DOHH2 (cell line): Measurements from ENCODE around the gene IER3.

Source experiments
- CTCF ChIP-seq: fragments of 200-600 bp; sonication (generic); IDR thresholded peaks from one replicate; pipeline ENCODE4 v1.5.1; 2014; ENCODE audit warnings: antibody characterized with exemption, mild to moderate bottlenecking, low read depth, low read length; ENCODE audit not compliant: poor library complexity, severe bottlenecking
- EZH2phosphoT487 ChIP-seq: fragments of 200-600 bp; sonication (generic); IDR thresholded peaks from 2 replicates; pipeline ENCODE4 v1.6.1; 2017; ENCODE audit warnings: borderline replicate concordance, mild to moderate bottlenecking, antibody characterized with exemption, low read length, moderate library complexity, mixed read lengths

- TF ChIP-seq CTCF (no peak), EZH2phosphoT487 (no peak)
Measured at GRCh38 chr6:30738532-30738931, 5.8 kb downstream of the IER3 start.
